Activated CD4-positive, alpha-beta T cell treated with anti-CD3 and anti-CD28 coated beads, Interleukin-2, amount 50 U/mL, for 48 hours (primary cell): ENCODE data around the gene MRPL42.
"Not testable (repeated sequence)": the region's sequence is repeated elsewhere in the genome, so short reads cannot be mapped to it uniquely, and the experiment has no call there.

ENCODE experiments used
- DNase-seq, 2 experiments: peaks; one replicate each; pipeline ENCODE4 v3.0.0-alpha.2; 2020

MRPL42 gene

GRCh38 chr12:93550748-93551611 lies 83.7 kb downstream of the MRPL42 start:
- DNase-seq = no peak

- DNase-seq = no peak
Measured at GRCh38 chr12:93552427-93552826, 85.1 kb downstream of the MRPL42 start.

GRCh38 chr12:93557879-93558278 lies 90.6 kb downstream of the MRPL42 start:
- DNase-seq = not testable (repeated sequence)

- not testable (repeated sequence) for DNase-seq
Measured at GRCh38 chr12:93558685-93559084, 91.4 kb downstream of the MRPL42 start.

- no peak for DNase-seq
Measured at GRCh38 chr12:93563807-93564538, 96.7 kb downstream of the MRPL42 start.

- DNase-seq = no peak
Measured at GRCh38 chr12:93565760-93566159, 98.4 kb downstream of the MRPL42 start.
